ENCODE results near the gene CSMD2.
A peak's percentile ranks its signal among the peaks of the same experiment; 100 is the strongest.

Gene CSMD2

DNA sequence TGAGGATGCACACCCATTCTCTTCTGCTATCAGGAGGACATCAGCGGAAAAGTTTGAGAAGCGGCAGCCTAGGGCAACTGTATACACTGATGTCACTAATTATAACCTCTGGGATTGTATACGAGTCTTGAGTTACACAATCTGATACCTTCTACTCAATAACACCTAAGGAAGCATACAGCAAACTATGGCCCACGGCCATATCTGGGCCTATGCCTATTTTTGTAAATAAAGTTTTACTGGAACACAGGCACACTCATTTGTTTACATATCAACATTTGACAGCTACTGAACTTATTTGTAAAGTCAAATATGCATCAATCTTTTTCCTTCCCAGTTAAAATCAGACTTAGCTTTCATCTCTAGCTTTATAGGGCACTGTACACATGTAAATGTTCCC lies 505.4 kb downstream of the CSMD2 start:
- no peak for DNase-seq

DNA sequence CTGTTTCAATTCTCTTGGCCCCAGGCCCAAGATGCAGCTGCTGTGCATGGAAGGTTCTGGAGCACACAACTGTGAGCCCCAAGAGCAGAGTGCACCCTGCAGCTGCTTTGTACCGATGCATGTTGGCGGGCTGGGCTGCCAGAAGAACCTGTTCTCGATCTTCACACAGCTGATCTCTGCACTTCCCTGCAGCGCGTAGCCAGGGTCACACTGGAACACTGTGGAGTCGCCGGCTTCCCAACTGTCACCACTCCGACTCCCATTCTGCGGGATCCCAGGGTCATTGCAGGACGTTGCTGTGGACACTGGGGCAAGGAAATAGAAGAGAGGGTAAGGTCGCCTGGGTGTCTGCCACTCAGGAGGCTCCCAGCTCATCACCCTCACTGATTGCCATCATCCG lies 507.2 kb downstream of the CSMD2 start:
- DNase-seq: no peak

DNA sequence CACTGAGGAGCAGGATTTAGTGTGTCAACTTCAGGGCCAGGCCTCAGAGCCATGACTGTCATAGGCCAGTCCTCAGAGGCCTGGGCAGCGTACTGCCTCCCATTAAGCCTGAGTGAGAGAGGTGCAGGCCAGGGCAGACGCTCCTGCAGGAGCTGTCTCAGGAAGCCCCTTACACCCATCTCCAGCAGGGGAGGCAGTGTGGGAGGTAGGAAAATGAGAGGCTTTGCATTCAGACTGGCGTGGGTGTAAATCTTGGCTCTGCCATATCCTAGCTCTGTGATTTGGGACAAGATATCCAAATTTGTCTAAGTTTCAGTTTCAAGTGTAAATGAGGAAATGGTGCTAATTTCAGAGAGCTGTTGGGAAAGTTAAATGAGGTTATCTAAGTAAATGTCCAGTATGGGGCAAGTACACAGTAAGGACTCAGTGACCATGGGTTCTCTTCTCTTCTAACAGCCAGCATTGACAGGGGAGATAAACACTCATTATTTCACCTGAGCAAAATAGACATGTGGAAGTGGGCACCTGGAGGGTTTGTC lies 508.5 kb downstream of the CSMD2 start:
- no peak for DNase-seq

DNA sequence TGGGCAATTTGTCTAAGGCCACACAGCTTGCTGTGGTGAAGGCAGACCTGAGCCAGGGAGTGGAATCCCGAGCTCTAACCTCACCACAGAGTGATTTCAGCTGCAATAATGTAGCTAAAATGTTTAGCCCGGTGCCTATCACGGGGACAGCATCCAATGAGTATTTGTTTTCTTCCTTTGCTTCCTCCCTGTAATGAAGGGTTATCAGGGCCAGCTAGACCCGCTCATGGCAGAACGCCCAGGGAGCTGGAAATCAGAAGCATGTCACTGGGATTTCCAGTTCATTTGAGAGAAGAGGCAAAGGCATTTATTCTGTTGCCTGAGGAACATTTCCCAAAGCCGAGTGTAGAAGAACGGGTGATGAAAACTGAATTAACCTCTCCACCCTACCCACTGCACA lies 509.5 kb downstream of the CSMD2 start:
- DNase-seq: no peak

DNA sequence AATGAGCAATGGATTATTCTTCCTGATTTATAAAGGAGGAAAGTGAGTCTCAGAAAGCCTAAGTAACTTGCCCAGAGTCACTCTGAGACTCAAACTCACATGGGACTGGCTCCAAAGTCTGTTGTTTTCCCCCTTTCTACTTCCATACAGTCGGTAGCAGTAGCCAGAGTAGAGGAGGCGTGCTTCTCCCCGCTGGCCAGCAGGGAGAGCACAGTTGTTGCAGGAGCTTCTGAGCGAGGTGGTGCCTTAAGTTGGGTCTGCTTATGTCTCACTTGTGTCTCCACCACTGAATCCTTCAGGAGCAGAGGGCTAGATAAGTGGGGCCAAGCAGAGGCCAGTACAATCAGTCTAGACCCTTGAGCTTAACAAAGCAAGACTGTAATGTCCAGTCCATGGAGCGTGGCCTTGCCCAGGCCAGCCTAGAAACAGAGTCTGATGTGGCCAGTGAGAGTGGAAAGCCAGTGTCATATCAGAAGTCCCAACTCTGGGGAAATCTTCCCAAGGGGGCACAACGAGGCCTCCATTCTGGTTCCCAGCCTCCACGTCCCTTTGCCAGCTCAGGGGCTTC lies 510.7 kb downstream of the CSMD2 start:
- no peak for DNase-seq

DNA sequence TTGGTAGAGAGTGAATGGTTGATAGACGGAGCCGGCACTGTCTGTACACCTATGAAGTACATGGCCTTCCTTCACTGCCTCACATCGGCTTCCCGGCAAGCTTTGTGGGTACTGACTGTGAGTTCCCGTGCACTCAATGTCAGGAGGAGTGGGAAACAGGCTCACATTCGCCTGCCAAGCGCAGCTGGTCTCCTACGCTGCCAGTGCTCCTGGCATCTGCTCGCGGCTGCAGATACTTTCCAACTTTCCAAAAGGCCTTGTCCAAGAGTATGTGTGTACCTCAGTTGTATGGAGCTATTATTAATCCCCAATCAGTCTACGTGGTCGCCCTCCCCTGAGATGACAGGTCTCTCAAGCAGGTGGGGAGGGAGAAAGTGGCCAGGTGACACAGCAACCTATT lies 511.8 kb downstream of the CSMD2 start:
- DNase-seq: no peak

DNA sequence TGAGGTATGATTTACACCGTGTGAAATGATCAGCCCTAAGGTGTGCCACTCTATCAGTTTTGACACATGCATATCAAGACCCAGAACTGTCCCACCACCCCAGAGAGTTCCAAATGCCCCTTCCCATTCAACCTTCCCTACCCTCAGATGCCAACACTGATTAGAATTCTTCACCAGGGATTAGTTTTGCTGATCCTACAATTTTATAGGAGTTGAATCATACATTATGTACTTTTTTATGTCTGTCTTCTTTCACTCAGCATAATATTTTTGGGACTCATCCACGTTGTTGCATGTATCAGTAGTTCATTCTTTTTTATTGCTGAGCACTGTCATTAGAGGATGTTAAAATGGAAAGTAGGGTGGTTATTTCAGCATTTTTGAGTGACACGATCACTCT lies 514.3 kb downstream of the CSMD2 start:
- DNase-seq: no peak

DNA sequence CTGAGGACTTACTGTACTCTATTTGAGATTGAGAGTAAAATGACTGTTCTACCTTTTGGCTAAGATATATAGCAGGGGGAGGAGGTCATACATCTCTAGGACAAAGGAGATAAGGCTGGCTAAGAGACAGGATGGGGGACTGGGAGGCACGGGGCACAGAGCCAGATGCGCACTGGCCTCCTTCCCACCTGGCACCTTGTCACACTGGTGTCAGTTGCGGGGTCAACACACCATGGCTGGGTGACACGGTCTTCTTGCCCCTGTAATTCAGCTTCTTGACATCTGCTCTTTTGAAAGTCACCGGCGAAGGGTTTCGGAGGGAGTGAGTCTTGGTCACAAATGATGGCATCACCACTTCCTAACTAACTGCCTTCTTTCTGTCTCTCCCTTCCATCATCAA lies 515.3 kb downstream of the CSMD2 start:
- DNase-seq: no peak

DNA sequence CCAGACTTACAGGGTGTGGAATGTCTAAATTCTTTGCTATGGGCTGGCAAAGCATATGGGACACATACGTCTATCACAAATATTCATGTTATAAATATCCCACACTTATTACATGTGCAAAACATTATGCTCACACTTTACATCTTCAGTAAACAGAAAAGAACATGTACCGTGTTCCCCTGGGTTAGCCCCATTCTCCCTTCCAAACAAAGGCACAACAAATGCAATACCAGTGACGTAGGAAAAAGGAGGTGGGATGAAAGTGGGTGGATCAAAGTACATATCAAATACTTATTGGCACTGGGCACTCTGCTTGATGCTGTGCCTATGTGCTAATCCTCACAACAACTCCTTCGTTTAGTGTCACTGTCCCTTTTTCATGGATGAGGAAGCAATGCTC lies 521.8 kb downstream of the CSMD2 start:
- DNase-seq: no peak

DNA sequence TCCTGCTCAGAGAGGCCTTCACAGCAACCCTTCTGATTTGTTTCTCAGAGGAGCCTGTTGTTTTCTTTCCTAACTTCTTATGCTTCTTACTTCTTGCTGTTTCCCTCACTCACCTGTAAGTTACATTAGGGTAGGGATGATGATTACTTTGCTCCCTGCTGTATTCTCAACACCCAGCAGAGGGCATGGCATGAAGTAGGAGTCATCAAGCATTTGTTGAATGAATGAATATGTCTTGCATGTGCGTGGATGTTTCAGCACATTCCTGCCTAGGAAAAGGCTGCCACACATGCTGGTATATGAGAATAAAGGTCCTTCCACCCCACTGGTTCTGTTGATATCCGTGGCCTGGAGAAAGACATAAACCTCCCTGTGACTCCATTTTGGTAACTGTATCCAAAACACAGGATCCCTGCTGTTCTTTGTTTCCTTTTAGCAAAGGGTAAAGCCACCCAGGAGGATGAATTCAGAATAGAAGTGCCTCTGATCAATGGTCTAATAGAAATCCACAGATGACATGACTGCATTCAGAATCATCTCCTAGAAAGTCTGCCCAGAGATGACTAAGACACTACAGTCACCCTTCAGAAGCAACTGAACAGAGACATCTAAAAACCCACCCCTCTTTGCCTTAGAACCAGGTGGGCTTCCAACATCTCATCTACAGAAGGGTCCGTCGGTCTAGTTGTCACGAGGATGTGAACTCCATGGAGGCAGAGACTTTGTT lies 523.8 kb downstream of the CSMD2 start:
- DNase-seq: peak; percentile 2

DNA sequence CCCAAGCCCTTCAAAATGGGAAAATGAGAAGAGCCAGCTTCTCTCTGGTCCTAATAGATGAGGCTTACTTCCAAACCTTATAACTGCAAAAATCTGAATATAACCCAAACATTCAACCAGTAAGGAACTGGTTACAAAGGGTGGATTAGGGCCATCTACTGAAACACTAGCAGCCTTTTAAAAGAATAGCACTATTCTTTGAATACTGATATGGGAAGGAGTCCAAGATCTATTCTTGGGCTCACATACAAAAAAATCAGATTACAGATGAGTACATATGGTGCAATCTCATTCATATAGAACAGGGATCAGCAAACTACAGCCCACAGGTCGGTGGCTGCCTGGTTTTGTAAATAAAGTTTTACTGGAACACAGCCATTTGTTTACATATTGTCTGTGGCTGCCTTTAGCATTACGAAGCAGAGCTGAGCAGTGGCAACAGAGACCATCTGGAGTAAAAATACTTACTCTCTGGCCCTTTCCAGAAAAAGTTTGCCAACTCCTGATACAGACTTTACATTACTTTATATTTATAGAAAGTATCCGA lies 524.8 kb downstream of the CSMD2 start:
- DNase-seq: no peak

DNA sequence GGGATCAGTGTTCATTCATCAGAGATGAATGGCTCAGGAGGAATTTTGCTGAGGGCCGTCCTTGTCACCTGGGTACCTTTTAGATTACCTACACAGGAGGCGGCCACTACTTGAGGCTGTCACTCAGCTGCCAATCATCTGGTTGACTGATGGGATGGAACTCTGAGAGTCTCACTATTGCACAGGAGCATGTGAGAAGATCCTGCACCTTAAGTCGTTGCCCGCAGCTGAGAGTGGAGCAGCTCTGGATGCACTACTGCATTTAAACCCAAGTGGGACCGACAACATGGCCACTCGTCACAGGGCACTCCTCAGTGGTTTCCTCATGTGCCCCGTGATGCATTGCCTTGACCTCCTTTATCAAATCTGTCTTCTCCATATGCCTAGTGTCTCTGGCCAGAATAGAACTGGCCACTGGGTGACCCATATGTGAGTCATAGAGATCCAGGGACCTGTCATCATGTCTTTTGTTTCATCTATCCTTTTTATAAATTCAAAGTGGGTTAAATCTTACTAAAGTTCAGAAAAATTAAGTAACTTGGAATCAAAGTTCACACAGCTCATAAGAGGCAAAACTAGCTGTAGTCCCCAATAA lies 527.1 kb downstream of the CSMD2 start:
- DNase-seq: no peak

DNA sequence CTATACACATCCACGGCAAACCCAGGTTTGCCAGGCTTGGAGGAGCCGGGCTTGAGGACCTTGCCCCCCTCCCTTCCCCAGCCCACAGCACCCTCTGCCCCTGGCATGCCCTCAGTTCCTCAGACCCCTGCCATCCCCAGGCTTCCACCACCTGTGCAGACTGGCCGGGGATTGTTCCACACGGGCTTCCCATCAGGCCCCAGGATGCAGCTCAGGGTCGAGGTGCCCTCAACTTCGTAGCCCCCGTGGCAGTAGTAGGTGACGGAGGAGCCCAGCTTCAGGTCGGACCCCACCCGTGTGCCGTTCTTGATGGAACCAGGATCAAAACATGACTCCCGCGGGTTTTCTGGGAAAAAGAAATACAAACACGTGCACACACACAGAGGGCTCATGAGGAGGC lies 528.8 kb downstream of the CSMD2 start:
- no peak for DNase-seq

DNA sequence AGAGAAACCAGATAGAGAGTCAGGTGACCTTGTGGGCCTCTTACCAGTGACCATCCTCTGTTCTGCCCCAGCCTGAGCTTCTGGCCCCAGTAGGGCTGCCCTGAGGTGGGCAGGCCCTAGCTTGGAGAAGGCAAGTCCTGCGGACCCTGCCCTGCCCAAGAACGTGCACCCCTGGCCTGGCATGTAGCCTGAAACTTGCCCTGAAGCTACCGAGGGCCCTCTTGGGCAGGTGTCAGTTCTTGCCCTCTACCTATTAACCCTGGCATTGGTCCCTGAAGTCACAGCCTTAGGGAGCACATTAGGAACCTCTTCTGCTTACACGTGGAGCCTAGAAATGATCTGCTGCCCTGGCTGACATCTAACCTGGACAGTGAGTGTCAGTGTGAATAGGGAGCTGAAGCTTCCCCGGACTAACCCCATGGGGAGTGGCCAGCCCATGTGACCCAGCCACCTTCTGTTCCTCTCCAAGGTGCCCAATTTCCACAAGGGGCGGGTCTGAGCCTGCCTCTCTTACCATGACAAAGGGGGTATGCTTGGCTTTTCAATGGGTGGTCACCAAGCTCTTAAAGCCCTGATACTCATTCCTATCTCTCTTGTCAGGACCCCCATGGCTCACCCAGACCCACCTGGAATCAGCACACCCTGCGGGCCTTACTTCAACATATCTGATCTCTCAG lies 529.6 kb downstream of the CSMD2 start:
- DNase-seq: no peak

DNA sequence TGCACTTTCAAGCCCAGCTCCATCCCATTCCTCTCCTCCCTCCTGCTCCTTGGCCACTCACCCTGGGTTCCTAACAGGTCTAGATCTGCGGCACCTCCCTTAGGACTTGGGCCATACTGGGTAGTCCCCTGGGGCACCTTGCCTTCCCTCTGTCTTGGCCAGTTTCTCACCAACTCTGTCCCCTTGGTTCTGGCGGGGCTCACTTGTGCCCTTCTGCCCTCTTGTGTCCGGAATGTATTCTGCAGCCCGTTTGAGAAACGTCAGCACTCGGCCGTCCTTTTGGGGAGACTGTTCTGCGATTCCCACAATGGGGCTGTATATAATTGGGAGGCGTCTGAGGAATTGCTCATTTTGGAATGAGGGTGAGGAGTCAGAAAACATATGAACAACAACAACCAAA lies 530.2 kb downstream of the CSMD2 start:
- DNase-seq: peak; percentile 16

DNA sequence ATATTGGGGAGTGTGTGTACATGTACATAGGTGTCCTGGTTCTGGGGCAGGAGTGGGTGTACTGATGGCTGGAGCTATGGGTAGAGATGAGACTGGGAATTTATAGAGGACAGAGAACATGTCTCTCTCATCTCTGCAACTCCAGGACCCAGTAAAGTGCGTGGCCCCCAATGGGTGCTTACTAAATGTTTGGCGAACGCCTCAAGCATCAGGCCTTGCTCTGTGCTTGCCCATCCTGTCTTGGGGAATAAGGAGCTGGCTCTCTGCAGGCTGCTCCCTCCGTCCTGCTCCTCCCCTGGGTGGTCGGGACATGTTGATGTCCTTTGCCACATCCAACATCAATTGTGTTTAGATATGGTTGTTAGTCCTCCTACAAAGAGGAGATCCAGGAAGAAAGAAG lies 530.9 kb downstream of the CSMD2 start:
- no peak for DNase-seq

DNA sequence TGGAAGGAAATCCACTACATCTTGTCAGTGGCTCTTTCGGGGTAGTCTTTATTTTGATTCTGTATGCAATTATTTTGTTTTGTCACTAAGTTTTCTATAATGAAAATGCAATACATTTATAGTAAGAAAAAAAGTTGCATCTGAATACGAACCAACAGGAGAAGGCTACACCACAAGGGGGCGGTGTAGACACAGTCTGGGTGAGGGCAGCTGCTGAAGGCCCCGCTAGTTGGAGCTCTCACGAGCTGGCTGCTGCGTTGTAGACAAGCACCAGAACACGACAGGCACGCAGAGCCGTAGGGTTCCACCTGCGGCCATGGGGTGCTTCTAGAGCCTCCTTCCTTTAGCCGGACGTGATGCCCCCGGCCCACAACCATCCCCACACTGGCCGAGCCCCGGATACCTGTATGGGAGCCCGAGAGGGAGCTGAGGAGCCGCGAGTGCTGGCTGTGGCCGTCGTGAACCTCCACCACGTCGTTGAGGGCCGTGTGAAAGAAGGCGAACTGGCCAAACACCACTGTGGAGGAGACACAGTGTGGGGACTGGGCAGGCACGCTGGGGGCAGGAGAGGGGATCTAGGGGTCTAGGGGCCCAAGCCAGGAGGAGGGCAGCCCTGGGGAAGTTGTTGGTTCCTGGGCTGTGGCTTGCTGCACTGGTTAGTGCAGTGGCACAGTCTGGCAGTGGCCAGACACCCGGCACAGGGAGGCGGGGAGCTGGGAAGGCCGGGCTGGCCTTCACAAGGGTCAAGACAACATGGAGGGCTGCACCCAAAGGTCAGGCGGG lies 531.8 kb downstream of the CSMD2 start:
- peak; percentile 88 for DNase-seq

DNA sequence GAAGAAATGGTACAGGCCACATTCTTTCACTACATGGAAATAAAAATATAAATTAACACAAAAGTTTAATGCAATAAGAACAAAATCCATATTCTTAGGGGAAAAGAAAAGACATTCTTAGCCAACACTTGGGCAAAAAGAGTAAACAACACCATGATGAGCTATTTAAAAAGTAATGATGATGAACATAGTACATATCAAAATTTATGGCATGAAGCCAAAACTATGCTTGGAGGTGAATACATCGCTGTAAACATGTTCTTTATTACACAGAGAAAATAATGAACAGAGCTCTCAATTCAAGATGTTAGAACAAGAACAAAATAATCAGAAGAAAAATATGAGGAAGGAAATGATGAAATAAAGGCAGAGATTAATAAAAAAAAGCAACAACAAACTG lies 534.3 kb downstream of the CSMD2 start:
- DNase-seq: no peak

DNA sequence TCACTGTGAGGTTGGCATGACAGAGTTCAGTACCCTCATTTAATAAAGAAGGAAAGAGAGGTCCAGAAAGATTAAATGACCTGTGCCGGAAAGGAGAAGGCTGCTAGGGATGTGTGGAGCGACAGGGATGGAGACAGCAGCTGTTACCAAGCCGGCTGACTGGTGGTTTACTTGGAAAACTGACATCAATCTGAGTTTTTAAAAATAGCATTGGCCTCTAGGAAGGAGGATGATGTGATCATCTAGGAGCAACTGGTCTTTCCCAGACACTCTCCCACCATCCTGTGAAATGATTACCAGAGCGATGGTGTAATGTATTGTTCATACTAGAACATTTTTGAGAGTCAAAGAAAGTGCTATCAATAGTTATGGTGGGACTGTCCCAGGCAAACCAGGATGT lies 538.2 kb downstream of the CSMD2 start:
- DNase-seq: no peak

DNA sequence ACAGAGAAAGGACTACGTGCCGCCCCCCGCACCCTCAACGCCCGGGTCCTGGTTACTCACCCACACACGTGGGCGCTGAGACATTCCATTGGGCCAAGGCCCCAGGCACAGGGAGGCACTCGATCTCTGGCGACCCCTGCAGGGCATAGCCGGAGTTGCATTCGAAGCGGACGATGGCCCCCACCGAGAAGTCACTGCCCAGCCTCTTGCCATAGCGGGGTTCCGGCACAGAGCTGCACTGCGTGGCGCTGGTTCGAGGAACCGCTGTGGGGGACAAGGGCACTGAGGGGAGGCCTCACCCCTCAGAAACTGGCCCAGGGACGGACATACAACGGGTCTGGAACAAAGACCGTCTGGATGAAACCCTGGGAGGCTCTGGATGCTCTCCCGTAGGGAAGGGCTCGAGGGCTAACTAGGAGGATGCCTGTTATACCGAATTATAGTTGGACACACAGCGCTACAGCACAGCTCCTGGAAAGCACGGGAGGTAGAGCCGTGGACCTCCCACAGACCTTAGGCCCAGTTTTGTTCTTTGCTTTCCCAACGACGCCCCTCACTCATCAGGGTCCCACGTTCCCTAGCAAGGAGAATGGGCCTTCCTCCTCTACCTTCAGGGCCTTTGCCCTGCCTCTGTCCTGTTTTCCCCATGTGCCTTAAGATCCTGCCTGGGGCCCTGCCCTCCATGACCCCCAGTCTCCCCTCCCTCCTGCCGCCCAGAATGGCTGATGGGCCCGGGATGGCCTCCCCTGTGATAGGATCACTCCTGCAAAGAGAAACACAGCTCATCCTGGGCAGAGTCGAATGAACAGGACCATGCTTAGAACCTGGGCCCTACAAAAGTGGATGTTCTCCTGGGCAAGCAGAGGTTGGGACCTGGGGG lies 539.8 kb downstream of the CSMD2 start:
- DNase-seq: no peak

DNA sequence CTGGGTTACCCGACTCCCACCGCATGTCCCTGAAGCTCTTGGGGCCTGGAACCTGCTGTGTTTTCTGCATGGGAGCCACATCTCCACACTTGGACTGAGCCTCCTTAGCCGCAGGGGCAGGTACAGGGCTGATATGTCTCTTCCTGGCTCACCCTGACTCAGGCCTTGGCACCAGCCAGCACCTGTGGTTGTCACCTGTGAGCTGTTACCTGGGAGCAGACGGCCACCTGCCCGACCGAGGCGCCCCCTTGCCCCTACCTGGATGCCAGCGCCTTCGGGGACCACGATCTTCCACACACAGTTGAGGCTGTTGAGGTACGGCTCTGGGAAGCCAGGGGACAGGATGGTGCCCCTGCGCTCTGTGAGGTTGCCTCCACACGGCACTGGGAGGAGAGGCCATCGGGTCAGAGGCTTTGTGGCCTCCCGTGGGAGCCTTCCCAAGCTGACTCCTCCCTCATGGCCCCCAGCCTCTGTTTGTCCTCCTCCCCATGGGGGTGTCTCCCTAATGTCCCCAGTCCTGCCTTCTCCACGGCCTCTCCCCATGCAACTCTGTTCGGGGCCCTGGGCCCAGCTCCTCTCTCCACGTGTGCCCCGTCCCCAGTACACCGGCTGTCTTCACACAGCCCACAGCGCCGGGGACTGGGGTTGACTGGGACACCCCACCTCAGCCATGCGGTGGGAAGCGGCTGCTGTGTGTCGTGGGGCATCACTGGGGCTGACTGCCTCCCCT lies 540.6 kb downstream of the CSMD2 start:
- DNase-seq: no peak

Data from activated CD4-positive, alpha-beta T cell treated with anti-CD3 and anti-CD28 coated beads, Interleukin-2, amount 50 U/mL, for 16 hours (primary cell).